Cardiac muscle cell (in vitro differentiated cells and primary cell): ENCODE data around the gene SLC29A3. TPM values are rescaled to one million over a fixed set of nuclear protein-coding genes. Genes with fewer than 3 reads are reported as not detected.
A peak's percentile ranks its signal among the peaks of the same experiment; 100 is the strongest.

Source experiments
- DNase-seq, 2 donors: peaks; one replicate each; pipeline versions ENCODE4 v3.0.0 to v3.0.0-alpha.2; 2010 to 2017; ENCODE audit warnings: low read depth in 1 of 2, low spot score in 1 of 2
- H3K27ac ChIP-seq: fragments of 200-600 bp; sonication (generic); 2 replicates; pipeline ENCODE4 v1.5.1; 2016
- H3K27me3 ChIP-seq: fragments of 200-600 bp; sonication (generic); 2 replicates; pipeline ENCODE4 v1.6.0; 2016; ENCODE audit warnings: control low read depth
- H3K36me3 ChIP-seq: fragments of 200-600 bp; sonication (generic); 2 replicates; pipeline ENCODE4 v1.5.1; 2016; ENCODE audit warnings: control low read depth
- H3K4me1 ChIP-seq: fragments of 200-600 bp; sonication (generic); 2 replicates; pipeline ENCODE4 v1.8.1; 2017; ENCODE audit warnings: low read depth, mild to moderate bottlenecking, mixed run types
- H3K4me3 ChIP-seq: fragments of 200-600 bp; sonication (generic); 2 replicates; pipeline ENCODE4 v1.5.1; 2016; ENCODE audit warnings: mild to moderate bottlenecking
- H3K9me3 ChIP-seq: fragments of 200-600 bp; sonication (generic); 2 replicates; pipeline ENCODE4 v1.5.1; 2017; ENCODE audit warnings: low read depth, mild to moderate bottlenecking, control low read depth
- polyA plus RNA-seq: library from polyadenylated mRNA; unstranded; fragments of >200 nt; fragmentation: Nextera tagmentation; extraction: Ambion mirVana; gene quantifications from 2 replicates; pipeline ENCODE4 v1.2.1, GENCODE V29; 2016
- total RNA-seq: library from RNA; depleted of rRNA; stranded (reverse); fragments of >200 nt; gene quantifications from 2 replicates; pipeline ENCODE4 v1.2.3, GENCODE V29; 2016
- TF ChIP-seq, protein P1 (sequence below): IDR thresholded peaks from 2 replicates; pipeline ENCODE4 v1.5.1; 2012; ENCODE audit warnings: low read depth, mild to moderate bottlenecking, low read length

SLC29A3 gene
- total and polyA plus RNA-seq, 2 experiments from 2014 or later: 3.5 to 4.0 TPM

DNA sequence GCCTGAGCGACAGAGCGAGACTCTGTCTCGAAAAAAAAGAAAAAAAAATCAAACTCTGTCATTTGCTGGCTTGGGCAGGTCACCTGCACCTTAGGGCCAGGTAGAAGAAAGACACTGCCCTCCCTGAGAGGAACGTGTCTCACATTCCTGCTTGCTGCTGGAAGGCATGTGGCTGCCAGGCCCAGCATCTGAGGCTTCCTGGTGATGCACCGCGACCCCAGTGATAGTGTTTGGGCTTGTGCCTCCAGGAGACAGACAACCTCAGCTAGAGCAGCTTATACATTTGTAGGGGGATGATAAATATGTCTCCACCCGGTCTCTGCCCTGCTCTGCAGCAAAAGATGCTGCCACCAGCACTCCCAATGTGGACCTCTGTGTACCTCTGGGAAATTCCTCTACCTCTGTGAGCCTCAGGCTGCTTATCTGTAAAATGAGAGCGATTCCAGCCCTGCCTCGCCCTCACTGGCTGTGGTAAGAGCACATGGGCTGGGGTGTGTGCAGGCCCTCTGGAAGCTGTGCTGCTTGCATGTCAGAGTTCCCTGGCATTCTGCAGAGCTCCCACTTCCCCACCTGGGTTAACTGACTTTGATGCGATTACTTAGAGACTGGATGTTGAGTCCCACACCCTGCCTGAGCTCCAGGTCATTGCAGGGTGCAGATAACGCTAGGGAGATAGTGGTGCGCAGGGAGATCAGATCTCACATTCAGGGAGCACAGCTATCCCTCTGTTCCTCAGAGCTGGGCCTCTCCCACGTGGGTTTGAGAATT lies 19.9 kb downstream of the SLC29A3 start:
- DNase-seq: peak in 1 of 2 donors; percentile 35
- H3K4me1 ChIP-seq: peaks cover 2% of the 10 kb centered on the region
- no peak overlapping the region for H3K4me3 ChIP-seq
- TF ChIP-seq, protein P1, sequence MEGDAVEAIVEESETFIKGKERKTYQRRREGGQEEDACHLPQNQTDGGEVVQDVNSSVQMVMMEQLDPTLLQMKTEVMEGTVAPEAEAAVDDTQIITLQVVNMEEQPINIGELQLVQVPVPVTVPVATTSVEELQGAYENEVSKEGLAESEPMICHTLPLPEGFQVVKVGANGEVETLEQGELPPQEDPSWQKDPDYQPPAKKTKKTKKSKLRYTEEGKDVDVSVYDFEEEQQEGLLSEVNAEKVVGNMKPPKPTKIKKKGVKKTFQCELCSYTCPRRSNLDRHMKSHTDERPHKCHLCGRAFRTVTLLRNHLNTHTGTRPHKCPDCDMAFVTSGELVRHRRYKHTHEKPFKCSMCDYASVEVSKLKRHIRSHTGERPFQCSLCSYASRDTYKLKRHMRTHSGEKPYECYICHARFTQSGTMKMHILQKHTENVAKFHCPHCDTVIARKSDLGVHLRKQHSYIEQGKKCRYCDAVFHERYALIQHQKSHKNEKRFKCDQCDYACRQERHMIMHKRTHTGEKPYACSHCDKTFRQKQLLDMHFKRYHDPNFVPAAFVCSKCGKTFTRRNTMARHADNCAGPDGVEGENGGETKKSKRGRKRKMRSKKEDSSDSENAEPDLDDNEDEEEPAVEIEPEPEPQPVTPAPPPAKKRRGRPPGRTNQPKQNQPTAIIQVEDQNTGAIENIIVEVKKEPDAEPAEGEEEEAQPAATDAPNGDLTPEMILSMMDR: no peak
- H3K9me3 ChIP-seq: no peaks in the 10 kb centered on the region
- H3K27me3 ChIP-seq: no peaks in the 10 kb centered on the region
- no peaks in the 10 kb centered on the region for H3K36me3 ChIP-seq
- H3K27ac ChIP-seq: peak overlapping the region; percentile 32

DNA sequence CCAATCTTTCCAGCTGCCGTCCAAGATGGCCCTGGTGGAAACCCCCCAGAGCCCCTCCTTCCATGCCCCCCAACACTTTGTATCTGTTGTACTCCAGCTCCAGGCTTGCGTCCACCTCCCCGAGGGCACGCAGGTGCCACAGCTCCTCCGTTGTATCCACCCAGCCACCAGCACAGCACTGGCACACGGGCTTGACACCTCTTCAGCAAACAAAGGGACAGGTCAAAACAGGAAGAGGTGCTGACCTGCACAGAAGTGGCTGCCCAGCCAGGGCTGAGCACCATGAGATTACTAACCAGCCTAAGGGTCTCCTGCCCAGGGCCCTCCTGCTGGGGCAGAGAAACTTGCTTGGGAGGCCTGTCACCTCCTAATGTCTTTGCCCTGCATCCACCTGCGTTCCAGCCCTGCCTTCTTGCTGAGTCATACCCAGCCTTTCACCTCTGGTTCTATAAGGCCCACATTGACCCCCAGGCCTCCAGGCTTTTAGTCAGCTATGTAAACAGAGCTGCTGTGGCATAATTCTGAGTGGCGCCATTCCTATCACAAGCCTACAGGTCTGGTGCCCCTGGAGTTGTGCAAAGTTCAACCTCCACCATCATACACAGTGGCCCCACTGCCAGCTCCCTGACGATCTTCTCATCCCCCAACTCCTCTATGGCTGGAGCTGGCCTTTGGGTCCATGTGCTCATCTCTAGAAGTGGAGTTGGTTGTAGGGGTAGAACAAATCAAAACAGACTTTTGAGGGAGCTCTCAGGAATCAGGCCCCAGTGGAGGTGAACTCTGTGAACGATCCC lies 20.9 kb downstream of the SLC29A3 start:
- Histone ChIP-seq H3K4me3 (no peak overlapping the region), H3K4me1 (peaks cover 2% of the 10 kb centered on the region), H3K36me3 (no peaks in the 10 kb centered on the region), H3K27me3 (no peaks in the 10 kb centered on the region), H3K9me3 (no peaks in the 10 kb centered on the region), H3K27ac (no peak overlapping the region)
- TF ChIP-seq, protein P1: no peak
- DNase-seq: no peak

DNA sequence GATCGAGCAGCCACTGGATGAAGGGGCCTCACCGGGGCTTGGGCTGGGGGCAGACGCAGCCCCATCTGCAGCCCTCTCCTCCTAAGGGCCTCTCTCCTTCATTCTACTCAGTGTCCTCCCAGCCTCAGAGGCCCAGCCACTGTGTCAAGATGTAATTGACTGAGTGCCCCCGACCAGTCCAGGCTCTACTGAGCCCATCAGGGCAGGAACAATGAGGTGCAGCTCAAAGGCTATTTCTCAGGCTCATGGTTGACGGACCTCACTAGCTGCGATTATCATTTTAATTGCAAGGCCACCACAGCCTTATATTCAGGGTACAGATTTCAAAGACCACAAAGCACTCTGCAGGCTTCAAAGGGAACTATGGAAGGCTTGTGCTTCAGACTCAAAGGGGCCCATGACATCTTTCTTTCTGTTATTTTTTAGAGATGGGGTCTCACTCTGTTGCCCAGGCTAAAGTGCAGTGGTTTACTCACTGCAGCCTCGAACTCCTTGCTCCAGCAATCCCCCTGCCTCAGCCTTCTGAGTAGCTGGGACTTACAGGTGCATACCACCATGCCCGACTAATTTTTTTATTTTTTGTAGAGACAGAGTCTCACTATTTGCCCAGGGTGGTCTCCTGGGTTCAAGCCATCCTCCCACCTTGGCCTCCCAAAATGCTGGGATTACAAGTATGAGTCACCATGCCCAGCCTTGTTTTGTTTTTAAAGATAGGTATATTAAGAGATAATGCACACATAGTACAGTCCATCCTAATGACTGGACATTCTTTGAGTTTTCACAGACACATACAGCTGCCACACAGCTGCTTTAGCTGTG lies 23.7 kb downstream of the SLC29A3 start:
- TF ChIP-seq, protein P1: no peak
- no peak overlapping the region for H3K27ac ChIP-seq
- peaks cover 2% of the 10 kb centered on the region for H3K4me1 ChIP-seq
- H3K27me3 ChIP-seq: no peaks in the 10 kb centered on the region
- H3K4me3 ChIP-seq: no peak overlapping the region
- DNase-seq: no peak
- H3K9me3 ChIP-seq: no peaks in the 10 kb centered on the region
- H3K36me3 ChIP-seq: no peaks in the 10 kb centered on the region

DNA sequence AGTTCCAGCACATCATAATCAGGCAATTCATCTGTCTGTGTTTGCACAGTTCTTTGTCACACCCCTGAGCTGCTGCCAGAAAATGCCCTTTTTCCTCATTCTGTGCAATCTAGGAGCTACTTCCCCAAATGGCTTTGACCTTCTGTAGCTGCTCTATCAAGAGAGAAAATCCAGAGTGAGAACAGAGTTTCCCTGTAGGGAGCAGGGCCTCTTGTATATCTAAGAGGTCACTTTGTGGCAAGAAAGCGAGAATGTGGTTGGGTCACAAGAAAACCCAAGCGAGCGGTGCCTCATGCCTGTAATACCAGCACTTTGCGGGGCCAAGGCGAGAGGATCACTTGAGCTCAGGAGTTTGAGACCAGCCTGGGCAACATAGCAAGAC lies 24.3 kb downstream of the SLC29A3 start:
- H3K4me1 ChIP-seq: peaks cover 2% of the 10 kb centered on the region
- TF ChIP-seq, protein P1: no peak

DNA sequence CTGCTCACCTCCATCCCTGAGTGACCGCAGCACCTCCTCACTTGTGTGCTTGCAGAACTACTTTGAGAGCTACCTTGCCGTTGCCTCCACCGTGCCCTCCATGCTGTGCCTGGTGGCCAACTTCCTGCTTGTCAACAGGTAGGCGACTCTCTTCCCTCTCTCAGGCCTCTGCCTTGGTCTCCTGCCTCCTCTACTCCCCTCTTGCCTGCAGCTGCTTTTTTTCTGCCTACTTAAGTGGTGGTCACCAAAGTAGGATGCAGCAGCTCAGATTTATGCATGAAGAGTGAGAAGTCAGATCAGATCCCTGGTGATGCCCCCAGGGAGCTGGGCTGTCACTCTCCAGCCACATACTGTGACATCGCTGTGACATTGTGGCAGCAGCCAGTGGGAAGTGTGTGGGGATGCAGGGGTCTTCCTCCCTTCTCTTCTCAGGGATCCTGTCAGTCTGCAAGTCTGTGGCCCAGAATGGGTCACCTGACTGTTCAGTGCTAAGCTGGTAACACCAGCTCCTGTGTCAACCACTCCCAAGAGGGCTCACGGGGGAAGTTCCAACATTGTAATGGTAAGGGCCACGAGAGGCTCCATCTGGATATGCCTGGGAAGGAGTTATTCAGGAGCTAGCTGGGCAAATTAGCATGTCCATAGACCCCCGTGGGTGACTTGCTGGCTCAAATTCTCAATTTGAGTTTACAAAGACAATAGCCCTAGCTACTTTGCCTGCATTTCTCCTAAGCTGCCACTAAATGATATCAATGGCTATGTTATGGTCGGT lies 25.3 kb downstream of the SLC29A3 start:
- no peak overlapping the region for H3K4me3 ChIP-seq
- H3K36me3 ChIP-seq: no peaks in the 10 kb centered on the region
- no peak overlapping the region for H3K27ac ChIP-seq
- no peaks in the 10 kb centered on the region for H3K4me1 ChIP-seq
- H3K27me3 ChIP-seq: no peaks in the 10 kb centered on the region
- TF ChIP-seq, protein P1: no peak
- no peaks in the 10 kb centered on the region for H3K9me3 ChIP-seq
- no peak for DNase-seq

More for the DNA sequence above, 24.3 kb downstream of the SLC29A3 start:
- Histone ChIP-seq H3K9me3 (no peaks in the 10 kb centered on the region), H3K27me3 (no peaks in the 10 kb centered on the region), H3K36me3 (no peaks in the 10 kb centered on the region), H3K27ac (no peak overlapping the region), H3K4me3 (no peak overlapping the region)
- DNase-seq: peak in 1 of 2 donors; percentile 7
